NCI-H524 (cell line): Measurements from ENCODE around the gene SP8.
"Not testable (repeated sequence)": the region's sequence is repeated elsewhere in the genome, so short reads cannot be mapped to it uniquely, and the experiment has no call there.

ENCODE experiments used
- DNase-seq, 2 experiments: peaks; one replicate each; lab custom pipeline; 2025; lab: John Stamatoyannopoulos, UW

SP8 gene

DNA sequence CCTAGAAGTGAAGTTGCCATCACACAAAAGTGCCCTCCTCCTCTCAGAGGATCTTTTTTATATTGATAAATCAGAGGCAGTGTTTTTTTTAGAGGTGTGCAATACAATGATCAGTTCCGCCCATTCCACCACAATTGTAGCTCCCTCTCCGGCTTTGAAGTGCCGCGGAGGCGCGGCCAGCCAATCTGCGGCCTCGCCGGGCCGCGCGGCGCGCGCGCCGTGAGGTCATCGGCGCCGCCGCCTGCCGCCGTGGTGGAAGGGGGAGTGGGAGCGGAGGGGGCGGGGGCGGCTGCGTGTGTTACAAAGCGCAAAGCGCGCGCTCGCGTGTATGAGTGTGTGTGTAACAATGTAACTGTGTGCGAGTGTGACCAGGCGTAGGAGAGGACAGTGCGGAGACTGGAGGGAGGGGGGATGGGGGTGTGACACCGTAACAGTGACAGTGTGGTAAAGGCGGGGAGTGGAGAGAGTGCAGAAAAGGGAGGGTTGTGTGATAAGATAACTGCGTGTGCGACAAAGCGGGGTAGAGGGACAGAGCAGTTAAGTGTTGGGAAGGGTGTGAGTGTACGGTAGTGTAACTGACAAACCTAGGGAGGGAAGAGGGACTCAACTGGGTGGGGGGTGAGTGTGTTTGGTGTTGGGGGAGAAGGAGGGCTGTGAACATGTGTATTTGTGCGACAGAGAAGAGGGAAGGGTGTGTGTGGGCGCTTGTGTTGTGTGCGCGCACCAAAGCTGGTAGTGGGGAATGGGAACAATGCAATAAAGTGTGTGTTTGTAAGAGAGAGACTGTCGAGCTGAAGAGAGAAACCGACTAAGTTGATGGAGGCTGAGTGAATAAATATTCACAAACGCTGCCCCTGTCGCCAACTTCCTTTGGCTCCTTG is at the start of gene SP8:
TSS of gene SP8 (minus strand) at position 108 of the 881 bp plus-strand sequence. CDS start at position 20, 88 bp downstream.
- peak; percentile 40 to 62 for DNase-seq

DNA sequence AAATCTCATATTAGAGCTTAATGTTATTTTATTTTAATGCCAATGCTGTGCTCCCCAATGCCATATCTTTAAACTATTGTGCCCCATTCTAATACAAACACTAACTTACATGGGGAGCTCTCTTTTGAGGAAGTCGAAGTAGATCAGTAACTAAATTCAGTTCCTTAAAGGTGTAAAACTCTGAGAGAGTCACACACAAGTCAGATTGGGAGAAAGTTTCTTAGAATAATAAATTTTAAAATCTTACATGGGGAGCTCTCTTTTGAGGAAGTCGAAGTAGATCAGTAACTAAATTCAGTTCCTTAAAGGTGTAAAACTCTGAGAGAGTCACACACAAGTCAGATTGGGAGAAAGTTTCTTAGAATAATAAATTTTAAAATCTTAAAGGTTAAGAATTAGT is 49.7 kb upstream of the SP8 start:
- DNase-seq: not testable (repeated sequence)

DNA sequence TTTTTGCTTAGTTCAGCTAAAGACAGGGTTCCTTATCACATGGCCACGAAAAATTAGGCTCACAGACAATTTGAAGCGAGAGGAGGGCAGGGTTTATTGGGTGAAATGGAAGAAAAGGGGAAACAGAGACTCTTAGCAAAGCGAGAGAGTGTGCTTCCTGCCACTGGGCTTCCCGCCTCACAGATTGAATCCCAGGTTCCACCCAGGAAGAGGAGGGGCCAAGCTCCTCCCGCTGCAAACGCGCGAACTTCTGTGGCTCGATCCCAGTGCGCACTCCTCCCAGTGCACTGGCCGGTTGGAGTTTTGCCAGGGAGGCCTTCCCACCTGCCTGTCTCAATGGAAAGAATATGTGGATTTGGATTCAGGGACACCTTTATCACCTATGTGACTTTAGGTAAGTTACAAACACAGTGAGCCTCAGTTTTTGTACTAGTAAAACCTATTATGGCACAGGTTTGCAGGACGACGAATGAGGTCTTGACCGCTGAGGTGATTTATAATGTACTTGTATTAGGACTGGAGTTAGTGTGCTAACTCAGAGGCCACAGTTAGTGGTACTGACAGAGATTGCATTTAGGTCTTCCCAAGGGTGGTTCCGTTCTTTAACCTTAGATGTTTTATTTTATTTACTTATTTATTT is 48.5 kb upstream of the SP8 start:
- DNase-seq: no peak

DNA sequence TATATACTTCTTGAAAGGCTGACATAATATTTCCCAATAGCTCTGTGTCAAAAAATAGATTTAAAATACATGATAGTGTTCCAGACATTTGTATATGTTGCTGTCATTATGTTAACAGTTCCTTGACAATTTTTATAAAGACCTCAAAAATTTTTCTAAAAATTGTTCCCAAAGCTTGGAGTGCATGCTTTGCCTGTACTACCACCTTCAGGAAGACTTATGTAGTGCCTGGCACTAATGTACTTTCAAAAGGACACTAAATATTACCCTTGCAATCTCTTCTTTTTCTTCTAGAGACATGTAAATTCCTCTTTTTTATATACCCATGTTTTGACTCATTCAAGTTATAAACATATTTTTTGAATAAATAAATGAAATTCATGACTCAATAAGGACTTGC is 48.0 kb upstream of the SP8 start:
- DNase-seq: no peak

DNA sequence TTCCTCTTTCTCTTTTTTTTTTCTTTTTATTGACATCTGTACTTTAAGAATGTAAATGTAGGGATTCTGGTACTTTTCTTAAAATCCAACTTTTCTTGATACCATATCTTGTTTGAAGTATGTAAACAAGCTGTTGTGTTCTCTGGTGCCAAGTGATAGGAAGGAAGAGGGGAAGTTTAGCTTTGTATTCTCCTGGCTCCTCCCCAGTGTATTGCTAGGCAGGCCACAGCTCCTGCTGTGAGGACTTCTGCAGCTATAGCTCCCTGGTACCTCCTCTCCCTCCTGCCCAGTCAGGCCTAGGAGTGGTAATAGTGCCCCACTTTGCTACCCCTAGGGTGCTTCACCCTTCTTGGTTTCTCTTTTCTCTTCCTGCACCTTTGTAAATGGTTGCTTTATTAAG is 45.3 kb upstream of the SP8 start:
- DNase-seq: no peak

DNA sequence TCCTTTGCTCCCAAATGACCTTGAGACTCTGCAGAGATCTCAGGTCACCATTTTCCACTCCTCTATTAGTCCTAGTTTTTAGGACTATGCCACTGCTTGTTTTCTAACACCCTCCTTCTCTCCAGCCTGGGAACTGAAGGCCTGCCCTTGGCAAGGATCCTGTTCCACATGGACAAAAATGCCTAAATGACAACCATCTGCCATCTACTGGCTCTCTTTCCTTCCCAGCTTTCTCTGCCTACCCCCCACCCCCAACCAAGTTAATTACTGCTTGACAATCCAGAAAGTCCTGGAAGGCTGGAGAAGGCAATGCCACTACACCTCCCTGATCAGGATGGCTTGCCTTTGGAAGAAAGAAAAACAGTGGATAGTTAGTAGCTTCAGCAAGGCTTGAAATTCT is 44.8 kb upstream of the SP8 start:
- peak in 1 of 2 experiments; percentile 51 for DNase-seq

DNA sequence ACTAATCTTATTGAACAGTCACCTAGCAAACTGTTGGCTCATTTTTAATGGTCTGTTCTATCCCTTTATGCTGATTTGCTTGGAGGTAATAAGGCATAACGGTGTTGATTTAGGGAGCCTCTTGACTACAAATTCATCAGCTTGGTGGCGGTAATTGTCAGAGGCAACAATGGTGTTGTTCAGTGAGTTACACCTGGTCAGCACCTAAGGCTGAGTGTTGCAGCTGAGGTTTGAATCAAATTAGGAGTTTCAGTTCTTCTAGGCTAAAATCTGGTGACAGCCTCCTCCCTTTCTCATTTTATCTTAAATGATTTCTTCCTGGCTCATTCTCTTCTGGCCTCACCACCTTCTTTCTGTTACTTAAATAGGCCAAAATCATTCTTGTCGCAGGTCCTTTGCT is 42.3 kb upstream of the SP8 start:
- DNase-seq: no peak

DNA sequence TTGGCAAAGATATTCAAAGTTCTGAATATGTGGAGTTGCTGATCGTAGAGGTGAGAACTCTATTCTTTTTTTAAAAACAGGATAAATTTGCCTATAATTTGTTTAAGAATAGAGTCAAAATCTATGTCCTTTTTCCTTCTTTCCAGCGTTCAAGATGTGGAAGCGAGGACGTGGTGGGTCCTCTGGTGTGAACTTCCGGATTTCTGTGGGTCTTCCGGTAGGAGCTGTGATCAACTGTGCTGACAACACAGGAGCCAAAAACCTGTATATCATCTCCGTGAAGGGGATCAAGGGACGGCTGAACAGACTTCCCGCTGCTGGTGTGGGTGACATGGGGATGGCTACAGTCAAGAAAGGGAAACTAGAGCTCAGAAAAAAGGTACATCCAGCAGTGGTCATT is 40.5 kb upstream of the SP8 start:
- DNase-seq: no peak

DNA sequence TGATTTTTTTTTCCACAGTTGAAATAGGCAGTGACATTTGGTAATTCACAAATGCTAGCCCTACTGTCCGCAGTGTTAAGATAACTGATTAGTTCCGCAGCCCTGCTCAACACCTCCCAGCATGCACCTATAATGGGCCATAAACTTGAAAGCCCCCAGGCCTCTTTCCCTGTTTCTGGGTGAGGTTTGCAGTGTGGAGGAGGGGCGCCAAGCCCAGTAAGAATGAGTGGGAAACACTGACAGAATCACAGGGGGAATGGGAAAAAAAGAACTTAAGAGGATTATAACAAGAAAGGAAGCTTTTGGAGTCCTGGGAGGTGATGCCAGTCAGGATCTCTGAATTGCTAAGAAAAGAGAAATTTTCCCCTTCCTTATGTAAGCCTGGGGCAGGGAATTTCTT is 39.6 kb upstream of the SP8 start:
- DNase-seq: no peak

DNA sequence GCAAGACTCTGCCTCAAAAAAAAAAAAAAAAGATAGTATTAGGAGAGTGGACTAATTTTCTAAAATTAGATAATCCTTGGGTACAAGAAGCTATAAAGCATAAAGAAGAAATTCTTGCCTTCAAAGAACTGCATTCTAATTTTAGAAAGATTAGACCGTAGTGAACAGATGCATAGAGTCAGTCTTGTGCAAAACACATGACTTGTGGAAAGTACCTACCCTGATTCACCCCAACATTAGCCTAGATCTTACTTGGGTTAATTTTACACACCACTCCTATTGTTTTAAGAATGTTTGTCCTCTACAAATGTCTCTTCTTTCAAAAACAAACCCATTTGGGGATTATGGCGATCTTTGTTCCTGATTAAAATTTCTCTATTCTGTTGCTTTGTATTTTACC is 38.9 kb upstream of the SP8 start:
- no peak for DNase-seq

DNA sequence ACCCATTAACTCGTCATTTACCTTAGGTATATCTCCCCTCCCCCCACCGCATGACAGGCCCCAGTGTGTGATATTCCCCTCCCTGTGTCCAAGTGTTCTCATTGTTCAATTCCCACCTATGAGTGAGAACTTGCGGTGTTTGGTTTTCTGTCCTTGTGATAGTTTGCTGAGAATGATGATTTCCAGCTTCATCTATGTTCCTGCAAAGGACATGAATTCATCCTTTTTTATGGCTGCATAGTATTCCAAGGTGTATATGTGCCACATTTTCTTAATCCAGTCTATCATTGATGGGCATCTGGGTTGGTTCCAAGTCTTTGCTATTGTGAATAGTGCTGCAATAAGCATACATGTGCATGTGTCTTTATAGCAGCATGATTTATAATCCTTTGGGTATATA is 34.7 kb upstream of the SP8 start:
- not testable (repeated sequence) for DNase-seq

DNA sequence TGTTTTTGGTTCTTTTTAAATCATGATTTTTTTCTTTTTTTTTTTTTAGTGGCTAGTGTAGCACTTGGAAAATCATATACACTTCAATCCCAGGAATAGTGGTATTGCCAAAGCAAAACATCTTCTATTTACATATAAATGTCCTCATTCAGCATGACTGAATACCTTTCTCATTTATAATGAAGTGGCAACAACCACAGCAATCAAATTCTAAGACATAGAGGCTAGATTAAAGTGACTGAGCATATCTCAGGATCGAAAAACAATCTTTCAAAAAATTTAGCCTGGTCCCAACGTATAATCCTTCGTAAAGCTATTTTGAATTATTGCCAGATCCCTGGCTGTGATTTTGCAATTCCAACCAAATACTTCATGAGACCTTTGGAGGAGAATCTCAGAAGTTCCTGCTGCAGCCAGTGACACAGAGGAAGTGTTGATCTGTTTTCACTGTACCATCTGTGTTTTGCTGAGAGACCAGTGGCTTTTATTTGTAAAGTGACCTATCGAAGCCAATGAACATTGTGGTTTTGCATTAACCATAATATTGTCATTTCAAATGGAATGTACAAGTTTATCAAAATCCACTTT is 29.8 kb upstream of the SP8 start:
- no peak for DNase-seq

DNA sequence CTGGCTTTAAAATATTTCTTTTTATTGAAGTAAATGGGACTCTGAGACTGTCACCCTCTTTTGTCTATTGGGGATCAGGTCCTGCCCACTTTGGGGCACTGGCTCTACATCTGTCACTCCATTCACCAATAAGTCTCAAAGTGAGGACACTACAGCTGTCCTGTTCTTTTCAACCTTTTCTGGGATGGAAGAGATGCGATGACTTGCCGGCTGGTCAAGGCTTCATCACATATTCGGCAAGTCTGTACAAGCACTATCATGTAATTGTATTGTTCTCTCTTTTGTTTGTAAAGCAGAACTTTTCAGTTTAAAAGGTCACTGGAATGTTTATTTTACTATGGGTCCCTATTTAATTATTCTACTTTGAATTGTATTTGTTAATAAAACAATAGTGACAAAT is 17.7 kb upstream of the SP8 start:
- no peak for DNase-seq

DNA sequence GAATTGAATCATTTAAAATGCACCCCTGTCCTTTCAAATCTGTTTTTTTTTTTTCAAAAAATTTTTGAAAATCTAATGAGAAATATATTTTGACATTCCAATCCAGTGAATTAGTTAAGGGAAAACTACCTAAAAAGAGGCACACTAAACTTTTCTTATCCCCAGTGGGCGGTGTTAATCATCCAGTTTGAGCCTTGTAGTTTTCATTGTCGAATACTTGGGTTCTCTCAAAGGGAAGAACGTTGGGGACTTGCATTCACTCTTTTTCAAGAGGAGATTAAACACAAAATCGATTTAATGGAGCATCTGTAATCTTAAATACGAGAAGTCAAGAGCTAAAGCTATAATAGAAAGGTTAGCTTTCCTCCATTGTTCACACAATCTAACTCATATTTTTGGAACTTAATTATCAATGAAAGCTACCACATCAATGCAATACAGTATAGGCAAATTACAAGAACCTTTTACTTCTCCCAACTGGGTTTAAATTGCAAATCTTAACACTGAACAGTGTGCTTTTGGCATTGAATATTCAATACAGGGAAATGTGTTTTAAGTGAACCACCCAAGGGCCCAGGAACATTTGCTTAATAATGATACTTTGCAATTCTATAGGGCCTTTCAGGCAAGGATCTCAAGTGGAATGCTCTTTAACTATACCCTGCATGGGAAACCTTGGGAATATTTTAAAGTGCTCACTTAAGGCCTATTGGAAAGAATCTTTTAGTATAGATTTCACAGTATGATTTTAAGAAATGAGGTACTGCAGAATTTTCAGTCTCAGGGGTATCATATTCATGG is 13.1 kb upstream of the SP8 start:
- no peak for DNase-seq

DNA sequence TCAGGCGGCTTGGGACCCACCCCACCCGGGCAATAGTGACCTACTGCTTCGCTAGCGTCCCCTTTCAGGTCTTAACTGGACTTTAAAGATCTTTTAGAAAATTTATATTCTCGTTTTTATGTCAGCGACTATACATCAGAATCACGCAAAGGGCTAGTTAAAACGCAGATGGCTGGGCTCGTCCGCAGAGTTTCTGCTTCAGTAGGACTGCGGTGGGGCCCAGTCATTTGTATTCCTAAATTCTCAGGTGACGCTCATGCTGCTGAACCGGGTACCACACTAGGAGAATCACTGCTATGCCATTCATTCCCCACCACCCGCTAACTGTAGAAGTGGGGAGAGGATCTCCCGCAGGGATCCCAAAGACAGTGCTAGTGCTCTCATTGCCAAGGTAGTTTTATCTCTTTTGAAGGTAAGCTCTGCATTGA is 12.0 kb upstream of the SP8 start:
- peak in 1 of 2 experiments; percentile 11 for DNase-seq

DNA sequence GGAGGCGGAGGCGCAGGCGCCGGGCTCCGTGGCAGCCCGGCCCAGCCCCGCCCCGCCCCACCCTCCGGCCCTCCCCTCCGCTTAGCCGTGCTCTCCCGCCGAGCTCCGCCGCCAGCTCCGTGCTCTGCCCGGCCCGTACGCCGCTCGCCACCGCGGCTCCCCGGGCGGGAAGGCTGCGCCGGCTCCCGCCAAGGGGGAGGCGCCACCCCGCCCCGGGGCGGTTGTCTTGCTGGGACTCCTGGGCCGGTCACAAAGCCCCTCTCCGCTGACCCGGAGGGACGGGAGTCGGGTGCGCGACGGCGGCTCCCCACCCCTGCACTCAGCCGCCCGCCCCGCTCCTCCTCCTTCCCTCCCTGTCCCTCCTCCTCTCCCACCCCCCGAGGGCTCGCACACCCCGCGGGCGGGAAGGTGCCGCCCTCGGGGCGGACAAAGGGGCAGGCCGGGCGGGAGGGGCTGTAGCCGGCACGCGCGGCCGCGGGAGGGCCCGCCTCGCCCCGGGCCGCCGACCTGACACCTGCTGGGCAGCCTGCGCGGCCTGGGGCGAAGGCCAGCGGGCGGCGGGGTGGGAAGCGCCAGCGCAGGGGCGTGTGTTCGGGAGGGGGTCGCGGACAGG is 11.5 kb upstream of the SP8 start:
- DNase-seq: peak; percentile 25 to 53

DNA sequence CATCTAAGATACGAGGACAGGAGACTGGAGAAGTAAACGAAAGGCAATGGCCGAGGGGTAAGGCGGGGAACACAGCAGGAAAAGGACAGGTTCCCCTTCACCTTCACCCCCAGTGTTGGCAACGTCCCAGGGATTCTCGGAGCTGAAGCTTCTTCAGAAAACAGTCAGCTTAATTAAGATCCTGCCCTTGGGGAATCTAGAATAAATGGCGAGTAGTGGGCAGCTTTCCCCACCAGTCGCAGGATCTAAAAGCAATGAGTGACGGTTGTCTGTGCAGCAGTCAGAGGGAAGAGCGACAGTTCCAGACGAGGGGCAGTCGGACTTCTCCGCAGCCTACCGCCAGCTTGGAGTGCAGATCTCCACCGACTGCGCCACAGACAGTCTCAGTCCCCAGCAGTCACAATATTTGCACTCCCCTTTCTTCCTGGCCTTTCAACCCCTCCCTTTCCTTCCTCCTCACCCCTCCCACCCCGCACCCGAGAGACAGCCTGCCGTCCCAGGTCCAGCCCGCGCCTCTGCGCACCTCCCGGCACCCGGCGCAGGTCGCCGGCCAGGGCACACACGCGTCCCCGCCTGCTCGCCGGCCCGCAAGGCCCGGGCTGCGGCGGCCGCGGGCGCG is 10.9 kb upstream of the SP8 start:
- peak in 1 of 2 experiments; percentile 57 for DNase-seq

DNA sequence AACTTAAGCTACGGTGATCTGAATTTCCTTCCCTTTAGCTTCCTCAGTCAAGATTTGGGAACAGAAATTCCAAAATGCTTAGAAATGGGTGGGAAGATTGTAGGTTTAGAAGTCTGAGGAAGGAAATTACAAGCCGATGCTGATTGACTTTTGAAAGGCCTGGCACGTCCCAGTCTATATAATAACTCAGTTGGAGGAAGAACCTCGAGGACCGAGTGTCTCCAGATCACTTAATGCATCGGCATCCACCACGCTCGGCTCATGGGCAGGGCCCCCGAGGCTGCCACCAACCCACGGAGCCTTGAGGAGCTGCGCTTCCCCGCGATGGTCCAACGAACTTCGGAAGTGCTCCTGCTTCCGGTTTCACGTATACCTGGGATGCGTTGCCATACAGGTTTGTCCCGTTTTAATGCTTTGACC is 10.4 kb upstream of the SP8 start:
- no peak for DNase-seq

DNA sequence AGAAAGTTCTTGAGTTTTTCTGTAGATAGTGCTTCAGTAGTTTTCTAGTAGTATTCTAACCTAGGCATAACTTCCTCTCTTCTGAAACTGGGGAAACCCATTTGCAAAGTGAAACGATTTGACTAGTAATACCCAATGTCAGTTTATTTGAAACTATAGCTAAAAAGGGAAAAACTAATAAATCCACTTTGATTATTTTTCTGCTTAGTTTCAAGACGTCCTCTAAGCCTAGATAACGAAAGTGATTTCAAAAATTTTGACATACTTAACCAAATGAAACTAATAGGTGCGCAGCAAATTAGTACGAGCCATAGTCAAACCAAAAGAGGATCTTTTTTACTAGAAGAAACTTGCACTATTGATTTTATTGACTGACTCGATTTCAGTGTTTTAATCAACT is 9.8 kb upstream of the SP8 start:
- DNase-seq: no peak

DNA sequence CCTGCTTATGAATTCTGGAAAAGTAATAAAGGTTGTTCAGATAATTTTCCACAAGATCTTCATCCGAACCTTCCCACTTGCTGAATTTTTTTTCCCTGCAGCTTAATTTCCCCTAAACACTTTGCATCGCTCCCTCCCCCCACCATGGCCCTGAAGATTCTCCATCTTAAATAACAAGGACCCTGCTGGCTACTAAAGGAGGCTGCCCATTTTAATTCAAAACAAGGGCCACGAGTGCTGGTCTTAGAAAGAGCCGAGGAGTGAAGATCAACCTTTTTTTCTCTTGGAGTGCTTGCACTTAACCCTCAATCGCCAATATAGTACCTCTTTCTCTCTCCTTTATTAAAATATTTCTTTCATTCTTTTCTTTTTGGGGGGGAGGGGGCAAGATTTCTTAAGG is 9.2 kb upstream of the SP8 start:
- DNase-seq: no peak

DNA sequence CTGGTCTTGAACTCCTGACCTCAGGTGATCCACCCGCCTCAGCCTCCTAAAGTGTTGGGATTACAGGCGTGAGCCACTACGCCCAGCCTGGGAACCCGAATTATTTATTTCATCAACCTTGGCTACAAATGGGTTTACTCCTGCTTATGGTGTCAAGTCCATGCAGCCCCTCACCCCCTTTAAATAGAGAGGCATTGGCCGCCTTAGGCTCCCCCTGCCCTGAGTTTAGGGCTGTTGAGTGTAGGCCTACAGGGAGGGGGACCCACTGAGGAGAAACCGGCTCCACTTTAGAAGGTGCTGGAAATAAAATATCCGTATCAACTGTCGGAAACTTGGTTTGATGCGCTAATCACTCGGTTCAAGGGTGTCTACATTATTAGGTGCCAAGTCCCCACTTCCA is 8.7 kb upstream of the SP8 start:
- no peak for DNase-seq
